A673 (cell line): ENCODE measurements around the gene ITIH5. TPM values are rescaled to one million over a fixed set of nuclear protein-coding genes. Genes with fewer than 3 reads are reported as not detected.

ENCODE experiments used
- BruUV-seq: library from RNA; stranded (reverse); fragments of 400-500 nt; replicated peaks from 2 replicates; lab custom pipeline; 2021; lab: Mats Ljungman, UMichigan
- CTCF ChIA-PET: fragments of 300-600 bp; sonication (Branson Sonifier 250); formaldehyde crosslinking; loops from one replicate; lab custom pipeline; 2022; ENCODE audit warnings: antibody characterized with exemption; lab: Charles Lee
- POLR2A ChIA-PET: fragments of 300-600 bp; sonication (Branson Sonifier 250); formaldehyde crosslinking; loops from one replicate; lab custom pipeline; 2022; ENCODE audit warnings: antibody characterized with exemption; ENCODE audit not compliant: low non-redundant PET; lab: Charles Lee
- DNase-seq: peaks from one replicate; pipeline ENCODE4 v3.0.0-alpha.2; 2015; ENCODE audit warnings: low spot score
- H3K27ac ChIP-seq: fragments of 200-600 bp; sonication (generic); 2 replicates; pipeline ENCODE4 v1.5.1; 2016; ENCODE audit warnings: mixed run types, low read depth, mild to moderate bottlenecking, mixed read lengths, antibody characterized with exemption, low read length; ENCODE audit not compliant: poor library complexity, severe bottlenecking
- H3K27me3 ChIP-seq: fragments of 200-600 bp; sonication (generic); replicated peaks from 2 replicates; pipeline ENCODE4 v1.6.1; 2017; ENCODE audit warnings: mixed run types, low read depth, mild to moderate bottlenecking, mixed read lengths, antibody characterized with exemption, low read length; ENCODE audit not compliant: insufficient read depth, poor library complexity
- H3K36me3 ChIP-seq: fragments of 200-600 bp; sonication (generic); 2 replicates; pipeline ENCODE4 v1.6.1; 2016; ENCODE audit warnings: mixed run types, mild to moderate bottlenecking, mixed read lengths, antibody characterized with exemption, low read length; ENCODE audit not compliant: insufficient read depth, poor library complexity, severe bottlenecking
- H3K4me1 ChIP-seq: fragments of 200-600 bp; sonication (generic); 2 replicates; pipeline ENCODE4 v1.6.1; 2017; ENCODE audit warnings: mixed run types, mild to moderate bottlenecking, mixed read lengths, antibody characterized with exemption, low read length; ENCODE audit not compliant: insufficient read depth, poor library complexity, severe bottlenecking
- H3K4me3 ChIP-seq: fragments of 200-600 bp; sonication (generic); 2 replicates; pipeline ENCODE4 v1.5.1; 2016; ENCODE audit warnings: low read depth, mixed run types, mild to moderate bottlenecking, mixed read lengths, low read length; ENCODE audit not compliant: poor library complexity, severe bottlenecking
- H3K9me3 ChIP-seq: fragments of 200-600 bp; sonication (generic); 2 replicates; pipeline ENCODE4 v1.6.1; 2016; ENCODE audit warnings: mixed run types, low read depth, mild to moderate bottlenecking, mixed read lengths, antibody characterized with exemption, low read length; ENCODE audit not compliant: poor library complexity, severe bottlenecking
- EZH2 ChIP-seq: fragments of 200-600 bp; sonication (generic); IDR thresholded peaks from 2 replicates; pipeline ENCODE4 v1.6.1; 2017; ENCODE audit warnings: borderline replicate concordance, low read depth, mild to moderate bottlenecking, mixed read lengths, antibody characterized with exemption, low read length; ENCODE audit not compliant: poor library complexity, severe bottlenecking
- intact Hi-C: fragments of 100-400 bp; cut with micrococcal nuclease; formaldehyde crosslinking; loops from one replicate; pipeline ENCODE4 v1.10.0; 2022; ENCODE audit not compliant: unreplicated experiment
- total RNA-seq: library from RNA; stranded (reverse); gene quantifications from 2 replicates; pipeline ENCODE4 v1.2.3, GENCODE V29; 2021
- TF ChIP-seq, protein P1 (sequence below): fragments of 300-800, 200-600 bp; sonication (generic); conservative IDR thresholded peaks from 2 replicates; pipeline ENCODE4 v1.5.1; 2017; ENCODE audit warnings: low read depth, mild to moderate bottlenecking, antibody characterized with exemption, low read length, moderate library complexity, mixed read lengths

ITIH5 gene
- total RNA-seq, 1 experiment from 2014 or later, result not detected

DNA sequence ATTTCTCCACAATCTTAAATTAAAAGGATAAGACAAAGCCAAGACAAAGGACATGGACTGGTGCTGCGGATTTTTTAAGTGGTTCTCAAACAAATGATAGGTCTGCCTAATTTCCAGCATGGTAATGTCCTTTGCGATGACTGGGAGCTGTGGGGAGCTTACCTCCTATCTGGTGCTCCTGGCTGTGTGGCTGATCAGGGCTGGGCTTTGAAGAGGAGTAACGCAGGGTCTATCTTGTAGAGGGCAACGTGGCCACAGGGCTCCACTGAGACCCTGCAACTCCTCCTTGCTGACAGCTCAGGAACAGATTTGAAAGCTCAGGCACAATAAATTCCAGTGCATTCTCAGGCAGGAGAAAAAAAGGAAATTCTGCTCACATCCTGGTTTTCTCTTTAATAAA, 152.8 kb downstream of the ITIH5 start:
- H3K9me3 ChIP-seq, result no peaks in the 10 kb centered on the region
- no peak for DNase-seq
- CTCF ChIA-PET, result interaction anchor here (0.5 kb wide), 1 partner anchor 11 kb away, joined by 3 read pairs; no protein-coding TSS in a partner anchor
- H3K4me1 ChIP-seq, result peaks cover 4% of the 10 kb centered on the region
- H3K36me3 ChIP-seq, result no peaks in the 10 kb centered on the region
- BruUV-seq, result no TSS peak
- no peaks in the 10 kb centered on the region for H3K27me3 ChIP-seq
- POLR2A ChIA-PET, result no interaction called here
- TF ChIP-seq, protein P1, sequence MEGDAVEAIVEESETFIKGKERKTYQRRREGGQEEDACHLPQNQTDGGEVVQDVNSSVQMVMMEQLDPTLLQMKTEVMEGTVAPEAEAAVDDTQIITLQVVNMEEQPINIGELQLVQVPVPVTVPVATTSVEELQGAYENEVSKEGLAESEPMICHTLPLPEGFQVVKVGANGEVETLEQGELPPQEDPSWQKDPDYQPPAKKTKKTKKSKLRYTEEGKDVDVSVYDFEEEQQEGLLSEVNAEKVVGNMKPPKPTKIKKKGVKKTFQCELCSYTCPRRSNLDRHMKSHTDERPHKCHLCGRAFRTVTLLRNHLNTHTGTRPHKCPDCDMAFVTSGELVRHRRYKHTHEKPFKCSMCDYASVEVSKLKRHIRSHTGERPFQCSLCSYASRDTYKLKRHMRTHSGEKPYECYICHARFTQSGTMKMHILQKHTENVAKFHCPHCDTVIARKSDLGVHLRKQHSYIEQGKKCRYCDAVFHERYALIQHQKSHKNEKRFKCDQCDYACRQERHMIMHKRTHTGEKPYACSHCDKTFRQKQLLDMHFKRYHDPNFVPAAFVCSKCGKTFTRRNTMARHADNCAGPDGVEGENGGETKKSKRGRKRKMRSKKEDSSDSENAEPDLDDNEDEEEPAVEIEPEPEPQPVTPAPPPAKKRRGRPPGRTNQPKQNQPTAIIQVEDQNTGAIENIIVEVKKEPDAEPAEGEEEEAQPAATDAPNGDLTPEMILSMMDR, result no peak
- no peak for TF ChIP-seq EZH2
- H3K27ac ChIP-seq, result no peak overlapping the region
- no peak overlapping the region for H3K4me3 ChIP-seq
- intact Hi-C loops, result no loop called here

DNA sequence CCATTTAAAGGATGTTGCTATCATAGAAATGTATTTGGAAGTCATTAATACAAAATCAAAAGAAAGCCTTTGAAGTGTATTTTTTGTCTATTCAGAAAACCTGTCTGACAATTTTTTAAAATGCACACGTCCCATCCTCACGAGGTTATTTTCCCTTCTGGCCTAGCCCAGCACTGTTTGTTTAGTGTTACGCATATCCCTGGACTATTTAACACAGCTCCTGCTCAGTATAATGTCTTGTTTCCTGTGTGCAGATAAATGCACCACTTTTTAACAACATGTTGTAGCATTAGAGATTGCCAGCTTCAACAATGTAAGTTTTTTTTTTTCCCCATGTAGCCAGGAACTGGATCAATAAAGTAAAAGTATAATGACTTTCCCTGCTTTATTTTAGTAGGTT, 153.3 kb downstream of the ITIH5 start:
- POLR2A ChIA-PET, result no interaction called here
- no peaks in the 10 kb centered on the region for H3K27me3 ChIP-seq
- H3K9me3 ChIP-seq, result no peaks in the 10 kb centered on the region
- no TSS peak for BruUV-seq
- H3K4me3 ChIP-seq, result no peak overlapping the region
- H3K36me3 ChIP-seq, result no peaks in the 10 kb centered on the region
- TF ChIP-seq EZH2, result no peak
- TF ChIP-seq, protein P1, result no peak
- CTCF ChIA-PET, result no interaction called here
- H3K4me1 ChIP-seq, result peaks cover 4% of the 10 kb centered on the region
- intact Hi-C loops, result no loop called here
- no peak overlapping the region for H3K27ac ChIP-seq
- no peak for DNase-seq

DNA sequence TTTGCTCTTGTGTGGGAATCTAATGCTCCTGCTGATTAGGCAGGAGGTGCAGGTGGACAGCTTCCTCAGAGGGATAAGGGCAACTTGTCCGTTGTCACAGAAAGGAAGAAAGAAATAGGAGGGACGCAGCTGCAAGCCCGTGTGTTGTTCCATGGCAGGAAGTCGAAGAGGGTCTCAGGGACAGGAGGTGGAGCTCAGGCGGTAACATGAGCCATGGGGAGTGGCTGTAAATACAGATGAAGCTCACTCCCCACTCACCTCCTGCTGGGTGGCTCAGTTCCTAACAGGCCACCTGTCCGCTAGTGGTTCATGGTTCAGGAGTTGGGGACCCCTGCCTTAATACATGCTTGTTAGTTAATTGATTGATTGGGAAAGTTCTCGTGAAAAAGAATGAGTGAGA, 154.3 kb downstream of the ITIH5 start:
- H3K9me3 ChIP-seq, result no peaks in the 10 kb centered on the region
- no peaks in the 10 kb centered on the region for H3K4me1 ChIP-seq
- CTCF ChIA-PET, result no interaction called here
- DNase-seq, result peak; percentile 16
- POLR2A ChIA-PET, result no interaction called here
- H3K27me3 ChIP-seq, result no peaks in the 10 kb centered on the region
- no TSS peak for BruUV-seq
- TF ChIP-seq, protein P1, result no peak
- no peak for TF ChIP-seq EZH2
- H3K4me3 ChIP-seq, result no peak overlapping the region
- no peak overlapping the region for H3K27ac ChIP-seq
- H3K36me3 ChIP-seq, result no peaks in the 10 kb centered on the region
- intact Hi-C loops, result no loop called here
